Stimulated activated naive CD8-positive, alpha-beta T cell treated with anti-CD3 and anti-CD28 coated beads, Interleukin-15, amount 100 ng/mL, for 72 hours (primary cell): ENCODE measurements around the gene LBHD2.
"Not testable (repeated sequence)": the region's sequence is repeated elsewhere in the genome, so short reads cannot be mapped to it uniquely, and the experiment has no call there.

Experiments used
- ATAC-seq: fragments of 150-1000 bp; cut with Tn5 transposase; 2 replicates; pipeline ENCODE4 v1.10.0; 2021; ENCODE audit warnings: mild to moderate bottlenecking, moderate library complexity
- DNase-seq, 2 donors: peaks; one replicate each; pipeline ENCODE4 v3.0.0; 2021 to 2022
- H3K27ac Mint-ChIP-seq, 2 donors: one replicate each; pipeline ENCODE4 v1.8.0; 2022; ENCODE audit warnings: mild to moderate bottlenecking in 2 of 2, mixed read lengths in 2 of 2, moderate library complexity in 2 of 2
- H3K27me3 Mint-ChIP-seq: one replicate; pipeline ENCODE4 v1.8.0; 2022; ENCODE audit warnings: mixed read lengths
- H3K4me1 Mint-ChIP-seq: one replicate; pipeline ENCODE4 v1.8.0; 2022; ENCODE audit warnings: mild to moderate bottlenecking, mixed read lengths
- H3K4me3 Mint-ChIP-seq, 2 donors: one replicate each; pipeline ENCODE4 v1.8.0; 2022; ENCODE audit warnings: mild to moderate bottlenecking in 2 of 2, mixed read lengths in 2 of 2, moderate library complexity in 1 of 2
- H3K9me3 Mint-ChIP-seq, 2 donors: one replicate each; pipeline ENCODE4 v1.8.0; 2022; ENCODE audit warnings: mixed read lengths in 2 of 2

The LBHD2 gene

DNA sequence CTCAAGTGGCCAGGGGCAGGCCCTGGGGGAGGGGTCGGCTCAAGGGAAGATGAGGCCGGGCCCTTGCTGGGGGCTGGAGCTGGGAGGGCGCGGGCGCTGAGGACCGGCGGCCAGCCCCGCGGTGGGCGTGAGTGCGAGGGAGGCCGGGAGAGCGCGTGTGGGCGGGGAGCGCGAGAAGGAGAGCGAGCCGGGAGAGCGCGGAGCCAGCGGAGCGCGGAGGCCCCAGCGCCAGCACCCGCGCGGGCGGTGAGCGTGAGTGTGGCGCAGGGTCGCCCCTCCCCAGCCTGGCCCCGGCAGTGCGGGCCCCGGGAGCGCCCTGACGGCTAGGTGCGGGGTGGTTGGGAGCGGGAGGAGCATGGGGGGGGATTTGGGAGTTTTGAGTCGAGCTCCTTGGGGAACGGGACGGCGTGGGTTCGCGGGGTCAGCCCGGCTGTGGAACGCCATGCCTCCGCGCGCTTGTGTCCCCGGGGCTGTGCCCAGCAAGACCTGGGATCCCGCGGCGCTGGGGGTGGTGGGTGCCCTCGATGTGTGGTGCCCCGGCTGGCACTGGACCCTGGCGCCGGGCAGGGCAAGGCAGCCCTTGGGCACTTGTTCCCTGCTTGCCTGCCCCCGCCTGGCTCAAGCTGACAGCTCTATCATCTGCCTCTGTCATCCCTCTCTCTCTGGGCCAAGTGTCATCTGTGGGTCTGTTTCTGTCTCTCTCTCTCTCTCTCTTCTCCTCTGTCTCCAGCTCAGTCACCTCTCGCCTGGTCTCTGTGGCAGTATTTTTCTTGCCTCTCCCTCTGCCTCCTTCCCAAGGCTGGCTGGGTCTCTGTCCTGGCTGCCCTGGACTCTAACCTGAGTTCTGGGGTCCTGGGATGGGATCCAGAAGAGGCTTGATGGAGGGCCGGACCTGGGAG lies at the start of gene LBHD2:
Gene LBHD2 (plus strand): TSS at position 190 of the 899 bp plus-strand sequence. CDS start 1,803 bp downstream, outside the sequence.
- ATAC-seq = peak; percentile 19

DNA sequence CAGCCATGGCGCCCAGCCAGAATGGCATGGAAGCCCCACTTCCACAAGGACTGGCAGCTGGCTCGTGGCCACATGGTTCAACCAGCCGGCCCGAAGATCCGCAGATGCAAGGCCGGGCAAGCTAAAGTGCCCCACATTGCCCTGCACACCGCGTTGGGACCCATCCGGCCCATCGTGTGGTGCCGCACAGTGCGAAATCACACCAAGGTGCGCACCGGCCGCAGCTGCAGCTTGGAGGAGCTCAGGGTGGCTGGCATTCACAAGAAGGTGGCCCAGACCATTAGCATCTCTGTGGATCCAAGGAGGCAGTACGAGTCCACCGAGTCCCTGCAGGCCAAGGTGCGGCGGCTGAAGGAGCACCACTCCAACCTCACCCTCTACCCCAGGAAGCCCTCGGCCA lies 42.5 kb upstream of the LBHD2 start:
- DNase-seq (no peak), ATAC-seq (no peak)
- Mint-ChIP-seq H3K27ac (no peak overlapping the region), H3K4me1 (peaks cover 14% of the 10 kb centered on the region), H3K27me3 (peaks cover 11% of the 10 kb centered on the region), H3K9me3 (no peaks in the 10 kb centered on the region), H3K4me3 (no peak overlapping the region)

More for the DNA sequence above, at the start of gene LBHD2:
- no peaks in the 10 kb centered on the region for H3K4me1 Mint-ChIP-seq
- peaks cover 36% of the 10 kb centered on the region for H3K27me3 Mint-ChIP-seq
- H3K27ac Mint-ChIP-seq = no peak within 1 kb of the TSS
- H3K9me3 Mint-ChIP-seq = no peaks in the 10 kb centered on the region
- DNase-seq = no peak
- no peak within 1 kb of the TSS for H3K4me3 Mint-ChIP-seq

DNA sequence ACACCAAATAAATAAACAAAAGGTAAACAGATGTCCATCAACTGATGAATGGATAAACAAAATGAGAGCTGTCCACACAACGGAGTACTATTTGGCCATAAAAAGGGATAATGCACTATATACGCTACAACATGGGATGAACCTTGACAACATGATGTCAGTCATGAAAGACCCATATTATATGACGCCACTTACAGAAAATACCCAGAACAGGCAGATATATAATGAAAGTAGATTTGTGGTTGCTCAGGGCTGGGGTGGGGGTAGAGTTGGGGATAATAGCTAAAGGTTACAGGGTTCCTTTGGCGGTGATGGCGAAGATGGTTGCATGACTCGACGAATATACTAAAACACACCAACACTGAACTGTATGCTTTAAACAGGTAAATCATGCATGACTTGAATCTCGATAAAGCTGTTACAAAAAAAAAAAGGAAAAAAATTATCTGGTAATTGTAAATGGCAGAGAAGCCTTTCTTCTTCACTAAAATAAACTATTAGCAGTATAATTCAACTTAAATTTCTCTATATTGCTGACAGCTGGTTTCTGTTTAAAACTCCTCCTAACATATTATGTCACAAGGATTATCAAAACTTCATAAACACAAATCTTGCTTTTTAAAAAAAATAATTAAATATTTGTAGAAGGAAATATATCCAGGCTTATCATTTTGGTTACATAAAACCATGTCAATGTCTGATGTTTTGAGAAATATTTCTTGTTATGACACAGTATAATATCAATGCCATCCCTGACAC lies 40.6 kb upstream of the LBHD2 start:
- Mint-ChIP-seq H3K27ac (no peak overlapping the region), H3K4me3 (no peak overlapping the region), H3K4me1 (peaks cover 14% of the 10 kb centered on the region), H3K9me3 (no peaks in the 10 kb centered on the region), H3K27me3 (peaks cover 11% of the 10 kb centered on the region)
- DNase-seq (no peak), ATAC-seq (no peak)

DNA sequence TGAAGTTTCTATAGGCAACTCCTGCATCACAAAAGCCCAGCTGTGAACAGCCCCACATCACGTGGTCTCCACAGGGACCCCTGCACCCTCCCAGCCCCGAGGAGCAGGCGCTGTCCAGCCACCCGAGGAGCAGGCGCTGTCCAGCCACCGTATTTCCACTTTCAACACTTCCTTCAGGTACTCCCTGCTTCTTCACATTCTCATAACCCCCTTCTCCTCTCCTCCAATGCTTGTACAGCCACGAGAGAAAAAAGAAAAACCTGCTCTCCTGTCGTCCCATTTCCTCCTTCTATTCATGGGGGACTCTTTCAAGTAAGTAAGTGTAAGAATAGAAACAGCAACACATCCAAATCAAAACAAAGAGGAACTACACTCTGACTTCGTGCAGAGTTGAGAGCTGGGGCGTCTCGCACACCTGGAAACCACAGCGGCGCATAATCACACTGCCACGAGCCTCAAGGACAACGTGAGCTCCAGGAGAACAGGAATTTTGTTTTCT lies 38.6 kb upstream of the LBHD2 start:
- Mint-ChIP-seq H3K27me3 (peaks cover 11% of the 10 kb centered on the region), H3K27ac (peak overlapping the region; percentile 60 to 69), H3K4me3 (peak overlapping the region; percentile 31 to 46), H3K4me1 (peaks cover 14% of the 10 kb centered on the region), H3K9me3 (no peaks in the 10 kb centered on the region)
- DNase-seq (no peak), ATAC-seq (no peak)

DNA sequence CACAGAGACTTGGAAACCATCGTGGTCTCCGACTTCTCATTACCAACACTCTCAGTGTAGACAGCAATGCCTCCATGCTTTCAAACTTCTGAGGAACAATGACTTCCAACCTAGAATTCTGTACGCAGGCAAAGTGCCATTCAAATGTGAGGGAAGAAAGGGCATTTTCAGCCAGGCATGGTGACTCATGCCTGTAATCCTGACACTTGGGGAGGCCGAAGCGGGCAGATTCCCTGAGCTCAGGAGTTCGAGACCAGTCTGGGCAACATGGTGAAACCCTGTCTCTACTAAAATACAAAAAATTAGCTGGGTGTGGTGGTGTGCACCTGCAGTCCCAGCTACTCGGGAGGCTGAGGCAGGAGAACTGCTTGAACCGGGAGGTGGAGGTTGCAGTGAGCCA lies 36.6 kb upstream of the LBHD2 start:
- not testable (repeated sequence) for H3K27ac Mint-ChIP-seq, DNase-seq, H3K4me3 Mint-ChIP-seq, H3K9me3 Mint-ChIP-seq, ATAC-seq
- peaks cover 11% of the 10 kb centered on the region for H3K27me3 Mint-ChIP-seq
- H3K4me1 Mint-ChIP-seq = peaks cover 14% of the 10 kb centered on the region

DNA sequence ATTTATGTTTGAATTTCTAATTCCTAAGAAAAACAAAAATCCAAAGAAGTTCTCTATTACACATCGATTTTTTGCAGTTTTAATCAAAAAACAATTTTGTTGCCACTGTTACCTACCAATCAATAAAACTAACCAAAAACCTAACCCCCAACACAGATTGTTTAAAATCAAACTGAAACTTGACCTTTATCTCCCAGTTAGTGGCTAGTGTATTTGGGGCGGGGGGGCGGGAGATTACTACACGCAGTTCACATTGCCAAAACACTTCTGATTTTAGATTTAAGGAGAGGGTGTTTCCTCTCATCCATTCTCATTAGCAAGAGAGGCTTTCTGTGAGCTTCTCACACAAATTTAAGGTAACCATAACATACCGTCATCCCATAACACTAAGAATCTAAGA lies 33.1 kb upstream of the LBHD2 start:
- peaks cover 3% of the 10 kb centered on the region for H3K4me1 Mint-ChIP-seq
- H3K27ac Mint-ChIP-seq = no peak overlapping the region
- H3K27me3 Mint-ChIP-seq = peaks cover 6% of the 10 kb centered on the region
- H3K9me3 Mint-ChIP-seq = no peaks in the 10 kb centered on the region
- ATAC-seq = no peak
- DNase-seq = no peak
- H3K4me3 Mint-ChIP-seq = no peak overlapping the region

DNA sequence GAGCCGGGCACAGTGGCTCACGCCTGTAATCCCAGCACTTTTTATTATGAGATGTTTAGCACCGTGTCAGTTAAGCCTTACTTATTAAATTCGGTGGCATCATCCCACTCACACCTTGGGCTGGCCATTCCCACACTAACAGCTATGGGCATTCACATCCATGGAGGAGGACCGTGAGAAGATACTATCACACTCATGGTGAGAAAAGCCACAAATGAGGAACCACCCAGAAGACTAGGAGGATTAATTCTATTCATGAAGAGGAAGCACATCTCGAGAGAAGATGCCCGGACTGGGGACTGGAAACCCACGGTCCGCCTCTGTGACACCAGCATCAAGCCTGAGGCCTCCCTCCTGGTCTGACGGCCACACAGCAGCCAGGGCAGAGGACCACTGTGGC lies 31.6 kb upstream of the LBHD2 start:
- no peak overlapping the region for H3K27ac Mint-ChIP-seq
- no peak overlapping the region for H3K4me3 Mint-ChIP-seq
- DNase-seq = no peak
- peaks cover 11% of the 10 kb centered on the region for H3K4me1 Mint-ChIP-seq
- H3K9me3 Mint-ChIP-seq = no peaks in the 10 kb centered on the region
- H3K27me3 Mint-ChIP-seq = peaks cover 11% of the 10 kb centered on the region
- ATAC-seq = no peak

- no peaks in the 10 kb centered on the region for H3K9me3 Mint-ChIP-seq
- ATAC-seq (no peak), DNase-seq (no peak)
- peaks cover 35% of the 10 kb centered on the region for H3K27me3 Mint-ChIP-seq
- H3K4me1 Mint-ChIP-seq = peaks cover 16% of the 10 kb centered on the region
- no peak overlapping the region for H3K27ac Mint-ChIP-seq
- peak overlapping the region; percentile 62 to 70 for H3K4me3 Mint-ChIP-seq
Measured at GRCh38 chr14:103055695-103056094, 28.3 kb upstream of the LBHD2 start.

GRCh38 chr14:103056322-103057027 lies 27.5 kb upstream of the LBHD2 start:
- H3K4me3 Mint-ChIP-seq = peak overlapping the region; percentile 80 to 84
- no peak overlapping the region for H3K27ac Mint-ChIP-seq
- H3K27me3 Mint-ChIP-seq = peaks cover 38% of the 10 kb centered on the region
- ATAC-seq (peak; percentile 18), DNase-seq (no peak)
- peaks cover 16% of the 10 kb centered on the region for H3K4me1 Mint-ChIP-seq
- H3K9me3 Mint-ChIP-seq = no peaks in the 10 kb centered on the region

GRCh38 chr14:103057028-103057371 lies 27.0 kb upstream of the LBHD2 start:
- peak in 1 of 2 donors; percentile 36 for DNase-seq
- peak; percentile 47 for ATAC-seq
- Mint-ChIP-seq H3K27me3 (peaks cover 43% of the 10 kb centered on the region), H3K4me1 (peaks cover 16% of the 10 kb centered on the region), H3K4me3 (no peak overlapping the region), H3K9me3 (no peaks in the 10 kb centered on the region), H3K27ac (no peak overlapping the region)

DNA sequence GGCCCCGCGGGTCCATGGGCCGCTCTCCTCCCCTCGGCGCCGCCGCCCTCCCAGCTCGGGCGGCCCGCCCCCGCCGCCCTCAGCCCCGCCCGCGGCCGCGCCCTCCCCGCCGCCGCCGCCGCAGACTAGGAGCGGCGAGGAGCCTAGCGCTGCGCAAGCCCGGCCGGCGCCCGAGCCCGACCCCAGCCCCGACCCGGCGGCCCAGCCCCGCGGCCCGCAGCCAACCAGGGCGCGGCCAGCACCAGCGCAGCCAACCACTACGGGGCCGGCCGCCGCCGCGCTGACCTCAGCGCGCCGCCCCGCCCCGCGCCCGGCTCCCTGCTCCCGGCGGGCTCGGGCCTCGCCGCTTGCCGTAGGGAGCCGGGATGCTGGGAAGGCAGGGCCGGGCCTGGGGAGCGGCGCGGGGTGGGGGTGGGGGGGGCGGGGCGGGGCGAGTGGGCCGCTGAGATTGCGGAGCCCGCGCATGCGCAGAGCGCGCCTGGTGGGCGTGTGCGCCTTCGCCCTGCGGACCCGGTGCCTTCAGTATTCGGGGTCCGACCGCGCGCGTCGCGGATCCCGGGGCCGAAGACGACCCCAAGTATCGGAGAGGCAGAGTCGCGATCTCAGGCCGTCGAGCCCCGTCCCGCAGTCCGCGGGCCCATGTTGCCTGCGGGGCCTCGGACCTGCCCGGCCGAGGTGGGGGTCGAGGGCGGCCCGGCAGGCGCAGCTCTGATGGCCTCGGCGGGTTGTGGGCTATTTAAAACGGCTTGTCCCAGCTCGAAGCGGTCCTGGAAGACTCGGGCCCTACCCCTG lies 26.4 kb upstream of the LBHD2 start, which contains the start of gene CDC42BPB:
Gene CDC42BPB (minus strand): TSS at position 178 of the 792 bp plus-strand sequence. CDS start 376 bp downstream, outside the sequence.
- no peaks in the 10 kb centered on the region for H3K9me3 Mint-ChIP-seq
- DNase-seq = peak; percentile 28 to 56
- no peak within 1 kb of the TSS for H3K27ac Mint-ChIP-seq
- peaks cover 45% of the 10 kb centered on the region for H3K27me3 Mint-ChIP-seq
- H3K4me1 Mint-ChIP-seq = peaks cover 16% of the 10 kb centered on the region
- peak within 1 kb of the TSS; percentile 80 to 84 for H3K4me3 Mint-ChIP-seq
- ATAC-seq = peak; percentile 88

GRCh38 chr14:103058164-103059055 lies 25.6 kb upstream of the LBHD2 start:
- DNase-seq = no peak
- no peak for ATAC-seq
- no peaks in the 10 kb centered on the region for H3K9me3 Mint-ChIP-seq
- peaks cover 16% of the 10 kb centered on the region for H3K4me1 Mint-ChIP-seq
- H3K27me3 Mint-ChIP-seq = peaks cover 45% of the 10 kb centered on the region
- H3K27ac Mint-ChIP-seq = no peak overlapping the region
- H3K4me3 Mint-ChIP-seq = peak overlapping the region; percentile 16 to 66

- Mint-ChIP-seq H3K27ac (no peak overlapping the region), H3K4me3 (no peak overlapping the region), H3K27me3 (peaks cover 45% of the 10 kb centered on the region), H3K9me3 (no peaks in the 10 kb centered on the region), H3K4me1 (peaks cover 16% of the 10 kb centered on the region)
- DNase-seq (no peak), ATAC-seq (no peak)
Measured at GRCh38 chr14:103059556-103059955, 24.5 kb upstream of the LBHD2 start.

GRCh38 chr14:103061482-103061976 lies 22.5 kb upstream of the LBHD2 start:
- Mint-ChIP-seq H3K4me1 (peaks cover 7% of the 10 kb centered on the region), H3K4me3 (no peak overlapping the region), H3K9me3 (no peaks in the 10 kb centered on the region), H3K27ac (no peak overlapping the region), H3K27me3 (peaks cover 35% of the 10 kb centered on the region)
- DNase-seq (no peak), ATAC-seq (no peak)
